Hematopoietic multipotent progenitor cell treated with erythropoietin and hydrocortisone succinate and interleukin-3 and kit ligand, for 8 days (in vitro differentiated cells): ENCODE measurements around the gene SYT2.

Experiments used
- DNase-seq: peaks from one replicate; pipeline ENCODE4 v3.0.0-alpha.2; 2015

Gene SYT2

DNA sequence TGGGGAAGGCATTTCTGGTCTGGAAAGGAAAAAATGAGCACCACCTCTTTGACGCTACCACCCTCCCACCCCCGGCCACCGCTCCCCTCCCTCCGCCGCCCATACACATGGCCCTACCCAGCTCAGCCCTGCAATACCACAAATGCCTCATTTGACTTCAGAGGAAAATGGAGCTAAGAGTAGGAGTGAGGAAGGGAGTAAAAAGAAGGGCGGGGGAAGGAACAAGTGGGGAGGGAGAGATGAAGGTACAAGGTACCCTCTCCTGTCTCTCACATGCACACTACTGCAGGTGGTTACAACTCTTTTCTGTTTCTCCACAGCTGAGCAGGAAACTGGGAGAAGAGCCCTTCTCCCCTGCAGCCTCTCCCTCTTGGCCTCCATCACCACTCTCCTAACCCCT is 7.1 kb downstream of the SYT2 start:
- no peak for DNase-seq

DNA sequence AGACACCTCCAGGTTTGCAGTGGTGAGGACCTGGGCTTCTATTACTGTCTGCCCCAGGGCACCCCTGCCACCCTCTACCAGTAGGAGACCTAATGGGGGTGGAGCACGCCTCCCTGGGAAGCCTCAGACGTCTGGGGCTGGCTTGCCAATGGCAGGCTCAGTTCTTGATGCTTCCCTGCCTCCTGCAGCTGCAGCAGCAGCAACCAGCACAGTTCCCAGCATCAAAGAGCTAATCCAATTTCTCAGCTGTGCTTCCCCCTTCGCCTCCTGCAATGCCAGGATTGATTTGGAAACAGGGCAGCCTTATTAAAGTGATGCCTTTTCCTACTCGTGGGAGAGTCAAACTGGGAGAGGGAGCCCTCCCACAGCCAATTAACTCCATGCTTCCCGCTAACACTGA is 8.2 kb downstream of the SYT2 start:
- DNase-seq: no peak

DNA sequence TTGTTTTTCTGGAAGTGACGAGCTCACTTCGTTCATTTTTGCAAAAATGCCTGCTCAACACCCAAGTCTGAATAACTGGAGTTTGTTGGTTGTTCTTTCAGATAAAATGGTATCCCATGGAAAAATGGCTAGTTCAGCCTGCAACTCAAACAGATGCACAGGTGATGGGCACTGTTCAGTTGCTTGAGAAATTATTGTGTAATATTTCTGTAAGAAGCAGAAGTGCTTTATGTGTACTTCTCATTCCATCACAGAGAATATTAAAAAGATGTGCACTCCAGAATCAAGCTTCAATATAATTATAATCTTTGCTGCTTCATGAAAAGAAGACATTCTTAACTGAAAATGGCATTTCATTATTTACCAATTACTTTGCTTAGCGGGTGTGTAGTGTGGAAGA is 9.1 kb downstream of the SYT2 start:
- no peak for DNase-seq

DNA sequence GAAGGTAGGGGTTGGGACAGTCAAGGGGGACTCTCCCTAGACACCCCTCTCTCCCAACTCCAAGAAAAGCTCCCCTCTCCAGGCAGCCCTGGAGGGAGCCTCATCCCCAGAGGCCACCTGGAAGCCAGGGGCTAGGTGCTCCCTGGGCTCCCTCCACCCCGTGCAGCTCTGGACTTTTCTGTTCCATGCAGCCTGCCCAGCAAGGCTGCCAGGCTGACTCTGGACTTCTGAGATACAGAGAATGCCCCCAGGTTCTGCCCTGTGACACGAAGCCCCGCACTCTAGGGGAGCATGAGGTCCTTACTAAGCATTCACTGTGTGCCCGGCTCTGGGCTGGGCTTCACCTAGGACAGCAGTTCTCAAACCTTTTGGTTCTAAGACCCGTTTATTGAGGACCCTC is 10.2 kb downstream of the SYT2 start:
- no peak for DNase-seq

DNA sequence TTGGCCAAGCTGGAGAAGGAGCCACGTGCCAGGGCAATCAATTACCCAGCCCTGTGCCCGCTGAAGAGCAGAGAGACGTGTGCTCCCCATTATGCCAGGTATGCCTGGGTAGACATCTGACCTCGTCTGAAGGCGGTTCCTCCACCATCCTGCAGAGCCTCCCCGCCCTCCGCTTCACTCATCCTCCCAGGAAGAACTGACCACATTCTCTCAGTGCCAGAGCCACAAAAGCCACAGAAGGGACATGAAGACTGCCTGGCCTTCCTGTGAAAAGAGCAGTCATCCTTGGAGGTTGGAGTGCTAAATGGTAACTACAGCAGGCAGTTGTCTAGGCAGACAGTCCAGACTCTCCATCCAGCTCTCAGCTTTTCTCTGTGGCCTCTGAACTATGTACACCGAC is 12.0 kb downstream of the SYT2 start:
- no peak for DNase-seq

DNA sequence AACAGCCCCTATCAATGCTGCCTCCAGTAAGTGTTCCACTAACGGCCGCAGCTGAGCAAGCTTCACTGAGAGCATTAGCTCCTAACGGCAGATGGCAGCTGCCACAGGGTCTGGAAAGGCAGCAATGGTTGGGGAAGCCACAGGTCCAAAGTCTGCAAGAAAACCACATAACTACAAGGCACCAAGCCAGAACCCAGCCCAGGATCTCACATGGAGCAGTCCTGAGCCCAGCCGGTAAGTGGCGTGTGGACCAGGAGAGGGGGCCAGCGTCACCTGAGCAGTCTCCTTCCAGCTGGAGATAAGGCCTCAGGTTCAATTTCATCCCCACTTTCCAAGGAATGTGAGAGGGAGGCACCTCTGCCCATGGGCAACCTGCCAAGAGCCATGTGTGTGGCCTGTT is 13.2 kb downstream of the SYT2 start:
- no peak for DNase-seq

DNA sequence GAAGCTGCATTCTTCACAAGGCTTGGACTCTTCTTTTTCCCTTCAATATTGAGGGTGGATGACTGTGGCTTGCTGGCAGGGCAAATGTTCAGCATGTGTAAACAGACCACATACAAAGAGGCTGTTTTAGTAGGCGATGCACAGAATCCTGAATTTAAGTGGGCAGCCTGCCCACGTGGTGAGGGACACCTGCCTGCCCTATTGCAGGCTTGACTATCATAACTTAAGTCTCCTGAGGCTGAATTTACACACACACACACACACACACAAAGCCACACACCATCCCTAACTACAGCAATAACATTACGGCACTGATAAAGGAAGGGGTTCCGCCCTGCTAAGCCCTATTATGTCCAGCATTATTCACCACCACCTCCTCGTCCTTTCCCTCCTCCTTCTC is 15.9 kb downstream of the SYT2 start:
- no peak for DNase-seq

DNA sequence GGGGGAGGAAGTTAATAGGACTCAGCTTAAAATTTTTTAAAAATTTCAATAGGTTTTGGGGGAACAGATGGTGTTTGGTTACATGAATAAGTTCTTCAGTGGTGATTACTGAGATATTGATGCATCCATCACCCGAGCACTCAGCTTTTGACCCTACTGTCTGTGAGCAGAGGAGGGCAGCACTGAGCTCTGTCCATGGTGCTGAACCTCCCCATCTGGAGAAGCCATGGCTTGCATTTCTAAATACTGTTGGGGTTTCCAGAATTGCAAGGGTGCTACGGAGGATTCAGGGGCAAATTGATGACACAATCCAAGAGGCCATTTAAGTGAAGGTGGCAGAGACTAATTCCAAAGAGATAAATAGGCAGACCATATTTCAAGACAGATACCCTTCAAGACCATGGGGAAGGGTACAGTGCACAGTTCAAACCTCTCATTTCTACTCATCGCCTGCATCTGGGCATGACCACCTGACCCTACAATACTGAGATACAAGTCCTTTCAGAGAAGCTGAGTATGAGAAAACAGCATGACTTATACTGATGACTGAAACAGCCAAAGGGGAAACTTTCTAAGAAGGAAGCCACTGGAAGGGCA is 17.2 kb downstream of the SYT2 start:
- peak; percentile 66 for DNase-seq

DNA sequence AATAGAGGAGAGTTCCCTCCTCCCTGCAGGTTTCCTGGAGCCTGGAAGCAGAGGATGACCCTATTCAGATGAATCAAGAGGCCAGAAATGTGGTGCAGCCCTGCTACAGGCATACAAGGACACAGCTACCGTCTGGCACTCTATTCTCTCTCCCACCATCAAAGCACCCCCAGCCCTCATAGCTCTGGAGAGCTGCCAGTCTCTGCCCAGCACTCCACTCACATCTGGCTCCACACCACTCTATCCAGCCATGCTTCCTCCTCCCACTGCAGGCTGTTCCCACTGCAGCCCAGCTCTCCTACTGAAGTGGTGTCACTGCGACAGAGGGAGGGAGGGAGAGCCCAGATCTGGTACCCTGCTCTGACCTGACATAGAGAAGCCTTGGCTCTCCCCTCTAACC is 18.4 kb downstream of the SYT2 start:
- no peak for DNase-seq

DNA sequence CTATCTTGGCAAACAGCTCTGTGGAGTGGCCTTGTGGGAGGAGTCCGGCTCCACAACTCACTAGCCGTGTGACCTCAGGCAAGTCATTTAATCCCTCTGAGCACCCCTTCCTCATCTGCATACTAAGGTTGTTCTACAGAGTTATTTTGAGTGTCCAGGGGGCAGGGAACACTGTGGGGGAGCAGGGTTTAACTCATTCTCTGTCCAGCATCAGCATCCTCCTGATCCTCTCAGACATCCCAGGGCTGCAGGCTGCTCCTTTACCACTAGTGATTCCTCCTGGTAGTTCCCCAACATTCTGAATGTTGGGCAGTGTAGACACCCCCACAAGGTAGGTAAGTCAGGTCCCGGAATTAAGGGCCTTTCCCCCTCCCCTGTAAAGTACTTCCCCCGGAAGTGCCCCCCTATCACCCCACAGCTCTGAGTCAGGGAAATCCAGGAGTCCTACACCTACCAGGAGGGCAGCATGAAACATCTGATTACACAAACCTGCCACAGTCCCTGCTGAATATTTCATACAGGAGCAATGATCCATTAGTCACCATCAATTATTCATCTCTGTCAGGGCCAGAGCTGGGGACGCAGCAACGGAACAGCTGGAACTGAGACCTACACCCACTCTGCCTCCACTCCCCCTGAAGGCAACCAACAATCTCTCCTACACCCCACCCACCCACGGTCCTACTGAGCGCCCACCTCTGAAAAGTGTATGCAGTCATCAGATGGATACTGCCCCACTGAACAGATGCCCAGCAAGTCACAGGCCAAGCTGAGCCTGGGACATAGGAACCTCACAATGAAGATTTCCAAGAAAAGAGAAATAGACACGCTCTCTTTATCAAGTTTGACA is 20.5 kb downstream of the SYT2 start:
- no peak for DNase-seq

DNA sequence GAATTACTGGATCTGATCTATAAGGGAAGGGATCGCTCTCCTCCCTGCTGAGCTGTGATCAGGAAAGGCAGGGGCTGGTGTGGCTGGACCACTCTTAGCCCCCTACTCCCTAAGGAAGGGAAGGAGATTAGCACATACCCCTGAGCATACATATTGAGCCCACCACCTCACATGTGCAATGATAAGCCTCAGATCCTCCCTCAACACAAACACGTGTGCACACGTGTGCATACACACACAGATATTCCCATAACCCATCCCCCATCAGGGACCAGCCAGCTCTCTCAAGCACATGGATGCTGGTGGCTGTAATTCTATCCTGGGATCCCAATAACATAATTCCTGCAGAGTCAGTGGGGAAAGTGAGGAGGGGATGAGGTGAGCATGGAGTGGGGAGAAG is 21.2 kb downstream of the SYT2 start:
- no peak for DNase-seq

DNA sequence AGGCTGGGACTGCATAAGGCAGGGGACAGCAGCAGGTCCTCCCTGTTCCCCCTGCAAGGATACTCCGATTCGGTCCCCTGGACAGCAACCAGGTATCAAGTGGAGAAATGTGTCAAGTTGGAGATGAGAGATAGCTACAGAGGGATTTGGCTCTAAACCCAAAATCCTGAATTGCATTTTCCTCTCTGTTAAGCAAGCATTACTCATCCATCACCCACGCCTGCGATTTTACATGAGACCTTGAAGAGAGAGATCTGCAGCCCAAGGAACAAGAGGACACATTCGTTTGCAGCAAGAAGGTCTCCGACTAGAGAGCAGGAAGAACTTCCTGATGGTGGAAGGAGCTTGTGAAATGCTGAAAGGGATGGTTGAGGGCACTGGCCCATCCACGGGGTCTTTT is 21.9 kb downstream of the SYT2 start:
- no peak for DNase-seq

DNA sequence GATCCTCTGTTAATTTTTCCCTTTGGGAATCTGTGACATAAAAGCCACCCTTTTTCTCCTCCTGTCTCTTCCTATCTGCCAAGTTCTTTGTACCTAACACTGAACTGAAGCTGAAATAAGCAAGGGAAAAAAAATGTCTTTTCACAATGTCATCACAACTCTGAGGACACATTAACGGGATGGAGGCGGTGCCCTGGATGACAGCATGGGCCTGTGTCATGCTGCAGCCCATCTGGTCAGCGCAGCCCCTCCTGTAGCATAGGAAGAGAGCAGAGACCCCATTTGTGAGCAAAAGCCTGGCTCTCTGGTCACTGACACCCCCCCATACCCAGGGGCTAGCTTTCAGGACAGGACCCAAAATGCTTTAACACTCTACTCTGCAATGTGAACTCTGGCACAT is 22.5 kb downstream of the SYT2 start:
- DNase-seq: no peak

DNA sequence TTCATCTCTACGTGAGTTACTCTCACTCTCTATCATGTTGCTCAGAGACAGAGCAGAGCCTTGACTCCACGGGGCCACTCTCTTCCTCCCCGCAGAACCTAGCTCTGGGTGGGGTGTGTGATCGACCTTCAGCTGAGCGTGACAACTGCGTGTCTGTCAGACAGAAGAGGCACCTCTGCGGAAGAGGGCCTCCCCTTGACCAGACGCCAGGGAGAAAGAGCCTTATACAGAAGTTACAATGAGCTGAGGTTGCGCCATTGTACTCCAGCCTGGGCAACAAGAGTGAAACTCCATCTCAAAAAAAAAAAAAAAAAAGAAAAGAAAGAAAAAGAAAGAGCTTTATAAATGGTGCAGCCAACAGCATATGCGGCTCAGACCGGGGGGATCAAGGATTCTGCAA is 22.9 kb downstream of the SYT2 start:
- DNase-seq: no peak

DNA sequence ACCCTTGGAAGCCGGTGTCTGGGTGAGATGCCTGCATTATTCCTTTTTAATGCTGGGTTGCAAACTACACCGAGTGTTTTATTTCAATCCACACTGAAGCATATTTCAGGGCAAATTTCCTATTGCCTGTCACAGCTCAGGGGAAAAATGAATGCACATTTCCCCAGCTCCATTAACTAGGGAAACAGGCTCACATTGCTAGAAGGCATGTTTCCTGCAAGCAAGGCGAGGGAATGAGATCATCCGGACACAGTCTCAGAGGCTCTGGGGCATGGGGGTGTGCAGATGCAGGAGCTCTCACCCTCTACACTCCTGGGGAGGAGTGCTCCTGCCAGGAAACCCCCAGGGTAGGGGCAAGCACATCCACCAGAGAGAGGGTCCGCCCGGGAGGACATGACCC is 24.6 kb downstream of the SYT2 start:
- no peak for DNase-seq

DNA sequence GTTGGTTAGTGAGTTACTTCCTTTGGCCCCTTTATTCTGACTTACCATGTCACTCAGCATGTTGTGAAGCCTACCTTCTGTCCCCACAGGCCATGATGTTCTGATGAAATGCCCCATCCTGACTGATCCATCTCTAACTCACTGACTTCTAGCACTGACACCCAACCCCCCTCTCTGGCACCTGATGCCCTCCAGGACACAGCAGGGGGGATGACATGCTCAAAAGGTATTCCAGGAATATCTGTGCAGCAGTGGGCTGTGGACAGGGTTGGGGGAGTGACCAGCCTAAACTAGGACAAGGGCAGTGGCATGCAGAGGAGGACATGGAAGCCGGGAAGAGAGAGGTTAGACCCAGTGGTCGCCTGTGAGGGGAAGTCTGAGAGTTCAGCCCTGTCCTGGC is 25.5 kb downstream of the SYT2 start:
- DNase-seq: no peak

DNA sequence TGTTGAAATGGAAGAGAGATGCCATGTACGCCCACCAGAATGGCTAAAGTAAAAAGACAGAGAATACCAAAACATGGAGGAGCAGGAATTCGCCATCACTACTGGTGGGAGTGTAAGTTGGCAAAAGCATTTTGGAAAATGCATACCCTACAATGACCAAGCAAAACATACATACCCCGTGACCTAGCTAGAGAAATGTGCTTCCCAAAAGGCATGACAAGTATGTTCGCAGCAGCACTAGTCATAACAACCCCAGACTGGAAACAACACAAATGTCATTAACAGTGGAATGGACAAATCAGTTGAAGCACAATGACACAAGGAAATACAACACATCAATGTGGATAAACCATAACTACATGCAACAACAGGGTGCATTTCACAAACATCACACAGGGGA is 27.2 kb downstream of the SYT2 start:
- no peak for DNase-seq

DNA sequence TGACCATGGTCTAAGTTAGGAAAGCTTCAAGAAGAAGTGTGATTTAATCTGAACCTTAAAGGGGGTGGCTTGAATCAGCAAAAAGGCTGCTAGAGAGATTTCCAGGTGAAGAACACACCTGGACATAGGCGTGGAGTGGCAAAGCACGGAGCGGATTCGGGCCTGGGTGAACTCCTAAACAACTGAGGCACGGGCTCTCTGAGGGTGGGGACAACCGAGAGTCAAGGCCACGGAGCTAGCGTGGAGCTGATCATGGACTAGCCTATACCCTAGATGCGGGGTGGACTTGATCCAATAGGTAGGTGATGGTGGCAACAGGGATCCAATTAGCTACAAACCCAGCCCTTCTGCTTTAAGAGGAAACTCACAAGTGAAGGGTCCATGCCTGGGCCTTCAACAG is 27.8 kb downstream of the SYT2 start:
- DNase-seq: no peak

DNA sequence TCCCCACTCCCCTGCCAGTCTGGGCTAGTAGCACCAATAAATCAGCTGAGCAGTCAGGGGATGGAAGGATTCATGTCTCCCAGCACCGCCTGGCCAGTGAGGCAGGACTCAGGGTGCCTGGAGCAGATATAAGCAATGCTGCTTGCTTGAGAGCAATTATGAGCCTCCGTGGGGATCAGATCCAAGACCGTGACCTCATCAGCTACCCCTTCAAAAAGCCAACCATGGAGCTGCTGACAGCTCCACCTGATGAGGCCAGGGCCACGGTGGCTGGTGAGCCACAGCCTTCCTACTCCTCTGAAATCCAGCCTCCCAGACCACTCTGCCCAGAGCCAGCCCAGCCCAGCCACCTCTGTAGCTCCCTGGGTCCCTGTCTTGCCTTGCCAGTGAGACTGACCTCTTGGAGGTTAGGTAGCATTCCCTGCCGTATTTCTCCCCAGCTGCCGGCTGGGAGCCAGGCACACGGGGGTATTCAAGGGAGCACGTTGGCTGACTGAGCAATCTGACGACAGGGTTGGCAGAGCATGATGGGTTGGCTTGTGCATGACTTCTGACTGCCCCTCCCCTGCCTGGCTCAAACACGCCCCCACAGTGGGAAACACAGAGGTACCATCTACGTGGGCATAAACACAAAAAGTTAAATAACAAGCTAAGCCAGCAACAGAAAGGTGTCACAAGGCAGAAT is 28.4 kb downstream of the SYT2 start:
- no peak for DNase-seq

DNA sequence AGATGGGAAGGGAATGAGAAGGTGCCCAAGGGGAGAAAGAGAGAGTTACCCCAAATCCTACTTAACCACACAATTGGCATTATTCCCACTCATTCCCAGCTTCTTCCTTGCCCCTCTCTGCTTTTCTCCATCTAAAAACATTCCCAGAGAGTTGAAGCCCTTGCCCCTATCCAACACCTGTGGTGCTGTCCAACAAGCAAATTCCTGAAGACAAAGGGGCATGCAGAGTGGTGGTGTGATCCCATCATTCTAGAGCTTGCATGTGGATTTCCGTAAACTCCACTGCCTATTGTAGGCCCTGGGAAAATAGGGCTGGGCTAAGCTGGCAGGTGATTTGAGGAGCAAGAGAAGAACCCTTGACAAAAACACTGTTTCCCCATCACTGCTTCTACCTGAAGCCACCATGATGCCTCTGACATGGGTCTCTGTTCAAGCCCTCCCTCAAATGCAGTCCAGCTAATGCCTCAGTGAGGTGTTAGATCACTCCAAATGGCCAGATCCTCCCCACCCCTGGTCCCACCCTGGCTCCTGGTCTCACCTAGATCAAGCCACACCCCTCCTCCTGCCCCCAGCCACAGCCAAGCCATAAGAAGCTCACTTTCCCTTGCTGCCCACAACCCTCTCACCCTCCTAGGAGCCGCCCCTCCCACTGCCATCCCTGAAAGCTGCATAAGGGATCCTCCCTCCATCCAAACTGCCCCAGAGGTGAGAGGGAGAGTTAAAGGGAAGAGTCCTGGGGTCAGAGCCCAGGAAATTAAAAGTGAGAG is 29.5 kb downstream of the SYT2 start:
- DNase-seq: no peak

DNA sequence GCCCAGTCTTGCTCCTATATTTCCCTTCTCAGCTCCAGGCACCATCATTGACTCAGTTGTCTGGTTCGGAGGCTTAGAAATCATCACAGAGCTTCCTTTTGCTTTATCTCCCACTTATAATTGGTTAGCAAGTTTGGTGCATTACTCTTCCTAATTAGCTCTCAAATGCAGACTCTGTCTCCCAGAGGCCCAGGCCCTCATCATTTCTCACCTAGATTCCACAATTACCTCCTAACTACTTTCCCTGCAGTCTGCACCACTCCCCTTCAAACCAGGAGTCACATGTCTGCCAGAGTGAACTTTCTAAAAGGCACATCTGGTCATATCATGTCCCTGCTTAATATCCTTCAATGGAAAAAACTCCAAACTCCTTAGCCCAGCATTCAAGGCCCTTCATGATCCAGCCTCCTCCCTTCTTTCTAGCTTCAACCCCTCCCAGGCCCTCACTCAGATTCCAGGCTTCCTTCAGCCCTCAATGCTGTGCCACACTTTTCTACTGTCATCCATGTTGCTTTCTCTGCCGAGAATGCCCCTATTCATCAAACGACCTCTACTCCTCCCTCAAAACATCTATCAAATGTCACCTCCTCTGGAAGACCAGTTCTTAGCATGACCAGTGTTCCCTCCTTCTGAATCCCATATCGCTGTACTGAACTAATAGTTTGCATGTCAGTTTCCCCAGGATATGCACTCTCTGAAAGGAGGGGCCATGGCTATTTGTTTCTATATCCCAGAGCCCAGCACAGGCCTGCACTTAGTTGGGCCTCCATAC is 30.7 kb downstream of the SYT2 start:
- DNase-seq: no peak

DNA sequence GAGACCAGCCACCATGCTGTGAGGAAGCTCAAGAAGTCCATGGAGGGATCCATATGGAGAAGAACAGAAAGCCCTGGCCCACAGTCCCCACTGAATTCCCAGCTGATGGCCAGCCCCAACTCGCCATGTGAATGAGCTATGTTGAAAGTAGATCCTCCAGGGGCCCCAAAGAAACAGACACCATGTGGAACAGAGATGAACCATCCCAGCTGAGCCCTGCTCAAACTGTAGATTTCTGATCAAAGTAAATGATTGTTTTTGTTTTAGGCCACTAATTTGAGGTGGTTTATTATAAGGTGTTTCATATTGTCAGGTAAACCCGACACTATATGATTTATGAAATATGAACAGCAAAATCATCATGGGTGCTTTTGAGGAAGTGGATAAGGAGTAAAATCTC is 32.8 kb downstream of the SYT2 start:
- no peak for DNase-seq

DNA sequence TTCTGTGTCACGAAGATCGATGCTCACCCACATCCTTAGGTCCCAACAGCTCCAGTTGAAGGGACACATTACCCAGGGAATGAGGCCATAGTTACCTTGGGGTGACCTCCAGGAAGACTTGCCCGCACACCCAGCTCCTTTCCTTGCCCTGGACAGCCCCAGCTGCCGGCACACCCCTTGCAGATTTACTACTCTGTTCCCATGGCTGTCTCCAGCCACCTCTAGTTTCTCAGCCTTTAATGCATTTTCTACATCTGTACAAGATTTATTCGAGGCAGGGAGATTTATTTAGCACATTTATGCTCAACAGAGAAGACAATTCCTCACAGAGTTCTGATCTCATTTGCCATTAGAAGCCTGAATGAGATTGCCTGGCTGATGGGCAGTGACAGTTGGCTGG is 36.7 kb downstream of the SYT2 start:
- DNase-seq: no peak
